IPS-20b (cell line): Measurements from ENCODE around the gene ITPR1.

Experiments used
- H3K27ac ChIP-seq: one replicate; pipeline ENCODE4 v1.5.1; 2013; ENCODE audit warnings: low read length
- H3K27me3 ChIP-seq: 2 replicates; pipeline ENCODE4 v1.6.1; 2013; ENCODE audit warnings: mild to moderate bottlenecking, low read length, inconsistent platforms; ENCODE audit not compliant: insufficient read depth
- H3K36me3 ChIP-seq: 2 replicates; pipeline ENCODE4 v1.6.1; 2013; ENCODE audit warnings: low read depth, mild to moderate bottlenecking, inconsistent platforms, low read length, moderate library complexity; ENCODE audit not compliant: insufficient read depth
- H3K4me1 ChIP-seq: 2 replicates; pipeline ENCODE4 v1.6.1; 2013; ENCODE audit warnings: mild to moderate bottlenecking, control low read depth, inconsistent platforms, low read length, moderate library complexity; ENCODE audit not compliant: insufficient read depth
- H3K4me3 ChIP-seq: 2 replicates; pipeline ENCODE4 v1.5.1; 2013; ENCODE audit warnings: mild to moderate bottlenecking, low read length, inconsistent platforms
- H3K9ac ChIP-seq: 2 replicates; pipeline ENCODE4 v1.6.1; 2013; ENCODE audit warnings: low read depth, mild to moderate bottlenecking, inconsistent platforms, low read length, moderate library complexity
- H3K9me3 ChIP-seq: 2 replicates; pipeline ENCODE4 v1.6.1; 2013; ENCODE audit warnings: mild to moderate bottlenecking, low read depth, low read length, inconsistent platforms; ENCODE audit not compliant: insufficient read depth

ITPR1 gene

DNA sequence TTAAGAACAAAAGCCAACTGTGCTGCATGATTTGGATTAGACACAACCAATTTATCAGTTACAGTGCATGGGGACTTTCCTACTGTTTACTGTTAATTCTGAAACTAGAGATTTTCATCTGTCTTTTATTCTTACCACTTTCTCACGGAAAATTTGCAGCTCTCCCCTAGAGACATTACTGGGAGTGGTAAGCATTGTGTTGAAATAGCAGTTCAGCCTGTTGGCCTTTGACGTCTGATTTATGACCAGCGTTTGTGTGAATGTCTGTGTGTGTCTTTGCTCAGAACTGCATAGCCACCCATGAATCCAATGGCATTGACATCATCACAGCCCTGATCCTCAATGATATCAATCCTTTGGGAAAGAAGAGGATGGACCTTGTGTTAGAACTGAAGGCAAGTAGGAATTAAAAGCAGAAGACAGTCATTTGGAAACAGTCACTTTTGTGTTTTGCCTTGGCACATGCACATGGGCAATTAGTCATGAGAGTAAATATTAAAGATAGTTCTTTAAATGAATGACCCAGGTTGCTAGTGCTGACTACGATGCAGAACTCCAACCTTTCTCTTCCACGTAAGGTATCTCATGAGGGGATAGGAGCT, 283.9 kb downstream of the ITPR1 start:
- Histone ChIP-seq H3K27me3 (no peaks in the 10 kb centered on the region), H3K36me3 (no peaks in the 10 kb centered on the region), H3K4me1 (no peaks in the 10 kb centered on the region), H3K4me3 (no peak overlapping the region), H3K9ac (no peak overlapping the region), H3K27ac (no peak overlapping the region), H3K9me3 (no peaks in the 10 kb centered on the region)

DNA sequence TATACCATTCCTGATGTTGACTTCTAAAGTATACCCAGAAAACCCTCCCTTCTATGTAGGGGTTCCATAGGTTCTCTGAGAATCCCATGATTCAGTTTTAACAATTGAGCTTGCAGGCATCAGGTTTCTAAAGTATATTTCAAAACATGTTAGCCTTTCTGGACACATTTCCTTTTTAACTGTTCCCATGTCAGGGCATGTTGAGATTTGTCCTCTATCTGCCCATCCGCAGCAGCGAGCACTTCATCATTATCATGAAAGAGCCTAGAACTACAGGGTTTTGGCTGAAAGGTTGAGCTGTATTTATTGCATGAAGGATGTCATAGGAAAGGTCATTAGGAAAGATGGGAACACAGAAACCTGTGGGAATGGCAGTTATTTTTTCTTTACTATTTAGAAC, 285.0 kb downstream of the ITPR1 start:
- Histone ChIP-seq H3K4me3 (no peak overlapping the region), H3K9me3 (no peaks in the 10 kb centered on the region), H3K36me3 (no peaks in the 10 kb centered on the region), H3K9ac (no peak overlapping the region), H3K27ac (no peak overlapping the region), H3K27me3 (no peaks in the 10 kb centered on the region), H3K4me1 (no peaks in the 10 kb centered on the region)

DNA sequence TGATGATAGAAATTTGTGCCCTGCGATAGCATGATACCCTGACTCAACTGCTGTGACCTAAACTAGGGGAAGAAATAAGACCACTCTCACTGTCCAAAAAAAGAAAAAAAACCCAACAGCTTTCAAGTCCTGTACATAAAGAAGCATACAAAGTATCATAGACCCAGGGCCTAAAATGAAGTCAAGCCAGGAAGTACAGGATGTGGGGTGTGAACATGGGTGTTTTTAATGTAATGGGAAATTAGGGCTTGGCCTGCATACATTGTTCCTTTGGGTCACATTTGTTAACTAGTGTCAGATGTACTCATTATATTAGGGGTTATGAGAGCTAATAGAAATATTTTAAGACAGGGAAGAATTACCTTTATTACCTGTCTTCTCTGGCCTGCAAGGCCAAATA, 285.6 kb downstream of the ITPR1 start:
- Histone ChIP-seq H3K4me1 (no peaks in the 10 kb centered on the region), H3K36me3 (no peaks in the 10 kb centered on the region), H3K27ac (no peak overlapping the region), H3K4me3 (no peak overlapping the region), H3K27me3 (no peaks in the 10 kb centered on the region), H3K9ac (no peak overlapping the region), H3K9me3 (no peaks in the 10 kb centered on the region)

DNA sequence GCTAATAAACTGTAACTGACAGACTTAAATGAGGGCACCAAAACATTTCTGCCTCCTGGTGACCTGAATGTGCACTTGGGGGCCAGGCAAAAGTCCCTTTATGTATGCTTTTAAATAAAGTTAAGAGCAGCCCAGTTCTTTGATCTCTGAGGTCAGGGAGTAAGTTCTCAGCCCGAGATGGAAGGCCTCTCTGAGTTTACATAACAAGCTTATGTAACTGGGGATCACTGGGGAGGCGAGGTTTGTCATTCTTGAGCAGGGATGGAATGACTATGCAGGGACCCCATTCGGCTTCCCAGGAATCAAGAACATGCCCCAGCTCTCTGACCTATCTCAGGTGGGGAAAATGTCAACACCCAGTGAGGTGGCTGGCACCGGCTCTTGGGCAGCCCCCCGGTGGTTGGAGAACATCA, 287.4 kb downstream of the ITPR1 start:
- H3K4me3 ChIP-seq: no peak overlapping the region
- H3K27me3 ChIP-seq: no peaks in the 10 kb centered on the region
- H3K36me3 ChIP-seq: no peaks in the 10 kb centered on the region
- H3K4me1 ChIP-seq: no peaks in the 10 kb centered on the region
- no peaks in the 10 kb centered on the region for H3K9me3 ChIP-seq
- no peak overlapping the region for H3K9ac ChIP-seq
- H3K27ac ChIP-seq: no peak overlapping the region

DNA sequence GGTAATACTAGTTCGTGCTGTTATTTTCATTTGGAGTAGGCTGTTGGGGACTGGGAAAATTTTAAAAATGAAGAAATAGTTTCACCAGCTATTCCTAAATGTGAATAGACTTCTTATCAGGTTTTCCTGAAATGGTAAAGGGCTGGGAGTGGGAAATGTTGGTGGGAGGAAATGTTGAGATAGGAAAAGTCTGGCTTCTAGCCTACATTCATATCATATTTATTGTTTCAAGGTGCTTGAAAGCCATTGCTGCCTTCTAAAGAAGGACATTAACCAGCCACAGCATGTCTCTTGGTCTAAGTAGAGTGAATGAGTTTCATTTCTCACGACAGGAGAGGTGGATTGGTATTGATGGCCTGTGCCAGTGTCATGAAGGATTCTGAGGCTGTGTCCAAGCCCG, 288.9 kb downstream of the ITPR1 start:
- H3K36me3 ChIP-seq: no peaks in the 10 kb centered on the region
- no peak overlapping the region for H3K4me3 ChIP-seq

DNA sequence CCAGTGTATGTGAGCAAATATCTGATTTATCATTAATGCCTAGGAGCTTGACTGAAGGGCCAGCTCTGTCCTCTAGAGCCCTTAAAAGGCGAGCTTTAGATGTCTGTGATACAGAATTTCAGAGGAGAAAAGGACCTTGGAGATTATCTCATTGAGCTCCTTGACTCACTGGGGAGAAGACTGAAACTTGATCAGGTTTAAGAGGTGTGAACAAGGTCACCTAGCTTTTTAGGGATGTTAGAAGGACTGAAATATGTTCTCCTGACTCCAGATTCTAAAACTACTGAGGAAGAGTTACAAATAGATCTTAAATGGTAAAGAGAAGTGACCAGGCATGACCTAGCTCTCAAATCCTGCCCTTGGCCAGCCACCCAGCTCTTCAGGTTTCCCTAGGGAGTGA, 292.4 kb downstream of the ITPR1 start:
- H3K27ac ChIP-seq: no peak overlapping the region
- no peaks in the 10 kb centered on the region for H3K27me3 ChIP-seq
- H3K4me1 ChIP-seq: no peaks in the 10 kb centered on the region
- no peak overlapping the region for H3K4me3 ChIP-seq
- no peak overlapping the region for H3K9ac ChIP-seq
- no peaks in the 10 kb centered on the region for H3K9me3 ChIP-seq
- H3K36me3 ChIP-seq: no peaks in the 10 kb centered on the region

More for the DNA sequence above, 288.9 kb downstream of the ITPR1 start:
- Histone ChIP-seq H3K9ac (no peak overlapping the region), H3K9me3 (no peaks in the 10 kb centered on the region), H3K27ac (no peak overlapping the region), H3K27me3 (no peaks in the 10 kb centered on the region), H3K4me1 (no peaks in the 10 kb centered on the region)

DNA sequence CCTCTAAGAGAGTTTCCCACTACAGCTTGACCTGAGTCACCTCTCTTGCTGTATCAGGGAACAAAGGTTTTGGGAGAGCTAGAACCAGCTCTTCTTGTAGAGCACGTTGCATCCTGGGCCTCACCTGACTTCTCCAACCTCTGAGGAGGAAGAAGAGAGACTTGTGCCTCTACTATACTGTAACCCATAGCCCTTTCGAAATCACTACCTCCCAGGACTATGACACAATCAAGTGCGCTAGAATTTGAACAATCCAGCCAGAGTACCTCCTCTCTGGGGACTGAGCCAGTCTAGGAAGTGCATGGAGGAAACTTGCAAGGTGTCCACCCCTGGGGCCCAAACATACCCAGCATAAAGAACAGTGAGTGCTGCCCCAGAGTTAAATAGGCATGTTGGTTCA, 293.3 kb downstream of the ITPR1 start:
- Histone ChIP-seq H3K4me3 (no peak overlapping the region), H3K27me3 (no peaks in the 10 kb centered on the region), H3K36me3 (no peaks in the 10 kb centered on the region), H3K9me3 (no peaks in the 10 kb centered on the region), H3K27ac (no peak overlapping the region), H3K4me1 (no peaks in the 10 kb centered on the region), H3K9ac (no peak overlapping the region)

DNA sequence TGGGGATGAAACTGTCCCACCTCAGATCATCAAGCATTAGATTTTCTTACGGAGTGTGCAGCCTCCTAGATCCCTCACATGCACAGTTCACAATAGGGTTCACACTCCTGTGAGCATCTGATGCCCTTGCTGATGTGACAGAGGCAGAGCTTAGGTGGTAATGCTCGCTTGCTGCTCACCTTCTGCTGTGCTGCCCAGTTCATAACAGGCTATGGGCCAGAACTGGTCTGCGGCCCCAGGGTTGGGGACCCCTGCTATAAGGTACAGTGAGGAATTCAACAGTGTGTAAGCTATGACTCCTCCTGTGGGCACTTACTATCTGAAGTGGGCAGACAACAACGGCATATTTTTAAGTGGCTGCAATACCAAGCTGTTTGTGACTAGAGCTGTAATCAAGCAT, 298.2 kb downstream of the ITPR1 start:
- no peaks in the 10 kb centered on the region for H3K9me3 ChIP-seq
- no peak overlapping the region for H3K4me3 ChIP-seq
- no peak overlapping the region for H3K27ac ChIP-seq
- no peaks in the 10 kb centered on the region for H3K4me1 ChIP-seq
- no peak overlapping the region for H3K9ac ChIP-seq
- H3K27me3 ChIP-seq: no peaks in the 10 kb centered on the region
- no peaks in the 10 kb centered on the region for H3K36me3 ChIP-seq

DNA sequence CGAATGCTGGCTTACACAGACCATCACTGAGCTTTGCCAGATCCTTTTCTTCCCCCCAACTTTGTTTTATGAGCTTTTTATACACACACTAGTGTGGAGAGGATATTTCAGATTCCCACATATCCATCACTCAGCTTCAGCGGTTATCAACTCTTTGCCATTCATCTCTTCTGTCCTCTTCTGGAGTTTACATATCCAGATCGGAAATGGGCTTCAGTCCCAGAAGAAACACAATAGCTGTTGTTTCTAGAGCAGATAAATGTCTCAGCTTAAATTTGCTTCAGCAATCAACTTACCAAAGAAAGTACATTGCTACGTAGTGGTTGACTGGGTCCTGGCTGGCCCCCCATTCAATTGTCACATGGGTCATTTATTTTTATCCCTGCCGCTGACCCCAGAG, 300.2 kb downstream of the ITPR1 start:
- H3K9me3 ChIP-seq: no peaks in the 10 kb centered on the region
- no peak overlapping the region for H3K27ac ChIP-seq
- no peak overlapping the region for H3K9ac ChIP-seq
- no peak overlapping the region for H3K4me3 ChIP-seq
- H3K27me3 ChIP-seq: no peaks in the 10 kb centered on the region
- no peaks in the 10 kb centered on the region for H3K4me1 ChIP-seq
- H3K36me3 ChIP-seq: no peaks in the 10 kb centered on the region

DNA sequence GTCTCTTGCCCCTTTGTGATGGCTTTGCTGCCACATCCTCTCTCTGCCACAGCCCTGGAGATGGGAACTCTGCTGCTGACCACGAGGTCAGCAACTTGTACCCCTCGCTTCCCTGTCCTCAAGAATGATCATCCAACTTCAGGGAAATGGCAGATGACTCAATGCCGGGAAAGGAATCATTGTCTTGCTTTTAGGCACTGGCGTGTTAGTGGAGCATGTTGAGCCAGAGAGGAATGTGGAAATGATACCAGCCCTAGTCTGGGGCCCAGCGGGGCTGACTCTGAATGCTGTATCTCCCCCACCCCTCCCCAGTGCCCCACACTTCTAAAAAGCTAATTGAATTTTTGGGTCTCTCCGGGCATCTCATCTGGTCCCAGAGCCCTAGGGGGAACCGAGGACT, 301.2 kb downstream of the ITPR1 start:
- no peaks in the 10 kb centered on the region for H3K27me3 ChIP-seq
- H3K4me1 ChIP-seq: no peaks in the 10 kb centered on the region
- H3K9ac ChIP-seq: no peak overlapping the region
- no peaks in the 10 kb centered on the region for H3K36me3 ChIP-seq
- H3K27ac ChIP-seq: no peak overlapping the region
- H3K4me3 ChIP-seq: no peak overlapping the region
- no peaks in the 10 kb centered on the region for H3K9me3 ChIP-seq

DNA sequence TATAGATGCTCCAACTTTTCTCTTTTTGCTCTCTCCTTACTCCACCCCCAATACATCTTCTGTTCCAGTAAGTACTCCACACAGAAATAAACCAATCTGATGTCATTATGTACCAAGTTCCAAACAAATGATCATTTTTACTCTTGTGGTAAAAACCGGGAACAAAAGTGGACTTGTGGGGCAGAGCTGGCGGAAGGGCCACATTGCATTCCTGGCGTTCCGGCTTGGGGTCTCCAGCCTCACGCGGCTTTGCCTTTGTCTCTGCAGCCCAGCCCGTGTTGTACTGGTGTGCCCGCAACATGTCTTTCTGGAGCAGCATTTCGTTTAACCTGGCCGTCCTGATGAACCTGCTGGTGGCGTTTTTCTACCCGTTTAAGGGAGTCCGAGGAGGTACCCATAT, 301.6 kb downstream of the ITPR1 start:
- H3K36me3 ChIP-seq: no peaks in the 10 kb centered on the region
- H3K4me3 ChIP-seq: no peak overlapping the region
- H3K27me3 ChIP-seq: no peaks in the 10 kb centered on the region
- H3K9me3 ChIP-seq: no peaks in the 10 kb centered on the region
- no peaks in the 10 kb centered on the region for H3K4me1 ChIP-seq
- H3K9ac ChIP-seq: no peak overlapping the region
- no peak overlapping the region for H3K27ac ChIP-seq

DNA sequence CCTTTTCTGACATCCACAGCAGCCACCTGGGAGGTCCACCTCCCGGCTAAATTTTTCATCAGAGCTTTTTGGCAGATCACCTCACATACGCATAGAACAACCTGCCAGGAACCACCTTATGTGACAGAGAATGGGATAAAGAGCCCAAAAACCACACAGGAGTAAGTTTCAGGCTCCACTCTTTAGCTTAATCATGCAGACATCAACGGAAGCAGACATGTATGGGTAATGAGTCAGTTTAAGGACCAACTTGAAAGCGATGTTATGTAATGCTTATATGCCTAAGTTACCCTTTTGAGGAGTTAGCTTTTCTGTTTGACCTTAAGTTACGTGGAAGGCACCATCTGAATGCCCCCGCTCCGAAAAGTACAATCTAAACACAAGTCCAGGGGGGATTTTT, 302.8 kb downstream of the ITPR1 start:
- H3K36me3 ChIP-seq: no peaks in the 10 kb centered on the region
- no peaks in the 10 kb centered on the region for H3K27me3 ChIP-seq

More for the DNA sequence above, 302.8 kb downstream of the ITPR1 start:
- Histone ChIP-seq H3K9ac (no peak overlapping the region), H3K9me3 (no peaks in the 10 kb centered on the region), H3K4me3 (no peak overlapping the region), H3K27ac (no peak overlapping the region), H3K4me1 (no peaks in the 10 kb centered on the region)
